Left ventricle myocardium inferior (tissue), 1 donor: ENCODE data around the gene MOXD1. TPM values are rescaled to one million over a fixed set of nuclear protein-coding genes. Genes with fewer than 3 reads are reported as not detected.

ENCODE experiments used
- DNase-seq: peaks from one replicate; pipeline ENCODE4 v3.0.0-alpha.2; 2020
- H3K27ac ChIP-seq: fragments of 200-600 bp; replicated peaks from 2 replicates; pipeline ENCODE4 v1.8.0; 2021
- H3K27me3 ChIP-seq: fragments of 200-600 bp; 2 replicates; pipeline ENCODE4 v1.8.0; 2021; ENCODE audit warnings: low read depth
- H3K36me3 ChIP-seq: fragments of 200-600 bp; 2 replicates; pipeline ENCODE4 v1.8.0; 2021
- H3K4me1 ChIP-seq: fragments of 200-600 bp; 2 replicates; pipeline ENCODE4 v1.8.0; 2021
- H3K4me3 ChIP-seq: fragments of 200-600 bp; 2 replicates; pipeline ENCODE4 v1.8.0; 2021; ENCODE audit warnings: mild to moderate bottlenecking, moderate library complexity
- H3K9me3 ChIP-seq: fragments of 200-600 bp; replicated peaks from 2 replicates; pipeline ENCODE4 v1.8.0; 2021
- CTCF ChIP-seq: fragments of 200-600 bp; IDR thresholded peaks from 2 replicates; pipeline ENCODE4 v1.8.0; 2021; ENCODE audit warnings: antibody characterized with exemption, mild to moderate bottlenecking, borderline replicate concordance
- intact Hi-C: fragments of 100-400 bp; cut with micrococcal nuclease; formaldehyde crosslinking; loops from one replicate; pipeline ENCODE4 v1.11.0; 2022
- total RNA-seq: library from RNA; stranded (reverse); fragmentation: NEBNext Ultra II Directional; extraction: Animal tissue kit (Norgen Biotek cat#: 25700); gene quantifications from one replicate; pipeline ENCODE4 v1.2.1, GENCODE V29; 2021
- donor health status: DM: no; HTN: yes; CAD: no; lungs with severe emphysema.

MOXD1 gene
- total RNA-seq, 1 donor from 2014 or later: 3.4 TPM

DNA sequence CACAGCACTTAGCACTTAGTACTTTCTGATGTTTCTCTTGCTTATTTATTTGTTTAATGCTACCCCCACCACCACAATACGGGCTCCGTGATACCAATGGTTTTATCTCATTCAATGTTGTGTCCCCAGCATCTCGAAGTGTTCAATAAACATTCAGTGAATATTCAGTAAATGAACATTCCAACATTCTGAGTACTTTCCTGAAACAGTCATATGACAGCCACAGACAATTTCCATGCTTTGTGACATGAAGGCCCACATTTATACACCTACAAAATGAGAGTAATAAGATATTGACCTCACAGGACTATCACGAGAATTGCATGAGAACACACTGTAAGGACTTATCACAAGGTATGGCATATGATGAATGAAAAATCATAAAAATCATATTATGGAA, 10.8 kb downstream of the MOXD1 start:
- TF ChIP-seq CTCF: no peak
- Histone ChIP-seq H3K36me3 (no peaks in the 10 kb centered on the region), H3K27me3 (peaks cover 15% of the 10 kb centered on the region), H3K9me3 (peaks cover 15% of the 10 kb centered on the region), H3K4me1 (peaks cover 6% of the 10 kb centered on the region), H3K4me3 (no peak overlapping the region), H3K27ac (no peak overlapping the region)
- no peak for DNase-seq
- intact Hi-C loops: no loop called here

- Histone ChIP-seq H3K4me3 (no peak overlapping the region), H3K9me3 (peaks cover 11% of the 10 kb centered on the region), H3K27ac (no peak overlapping the region), H3K27me3 (peaks cover 15% of the 10 kb centered on the region), H3K36me3 (no peaks in the 10 kb centered on the region), H3K4me1 (peaks cover 6% of the 10 kb centered on the region)
- intact Hi-C loops: no loop called here
- no peak for DNase-seq
- TF ChIP-seq CTCF: no peak
These were observed 11.3 kb downstream of the MOXD1 start for GRCh38 chr6:132390017-132390416.

GRCh38 chr6:132388291-132388690, 13.0 kb downstream of the MOXD1 start:
- intact Hi-C loops: no loop called here
- TF ChIP-seq CTCF: no peak
- Histone ChIP-seq H3K4me1 (peaks cover 6% of the 10 kb centered on the region), H3K27ac (no peak overlapping the region), H3K27me3 (peaks cover 15% of the 10 kb centered on the region), H3K36me3 (no peaks in the 10 kb centered on the region), H3K4me3 (no peak overlapping the region), H3K9me3 (no peaks in the 10 kb centered on the region)
- no peak for DNase-seq

DNA sequence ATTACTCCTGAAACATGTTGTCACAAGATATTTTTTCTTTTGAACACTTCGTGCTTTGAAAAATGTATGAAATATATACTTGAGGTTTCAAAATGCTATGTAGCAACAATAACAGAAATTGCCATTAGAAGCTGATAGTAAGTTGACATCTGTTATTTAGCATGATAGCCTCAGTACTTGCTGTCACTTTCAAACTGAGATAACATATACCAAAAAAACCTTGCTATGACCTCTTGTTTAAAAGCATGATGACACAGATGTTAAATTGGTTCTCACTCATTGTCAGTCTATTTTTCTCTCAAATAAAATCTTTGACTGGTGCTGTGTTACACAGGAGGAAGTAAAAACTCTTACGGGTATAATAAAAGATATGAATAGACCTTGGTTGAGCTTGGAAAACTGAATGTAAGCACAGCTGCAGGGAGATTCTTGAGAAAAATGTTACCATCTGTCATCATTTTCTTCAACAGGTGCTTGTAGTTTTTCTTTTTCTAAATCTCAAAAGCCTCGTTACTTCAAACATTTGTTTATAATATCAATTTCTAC, 18.6 kb downstream of the MOXD1 start:
- Histone ChIP-seq H3K27ac (no peak overlapping the region), H3K27me3 (no peaks in the 10 kb centered on the region), H3K9me3 (peaks cover 11% of the 10 kb centered on the region), H3K4me3 (no peak overlapping the region), H3K36me3 (no peaks in the 10 kb centered on the region), H3K4me1 (no peaks in the 10 kb centered on the region)
- no peak for TF ChIP-seq CTCF
- intact Hi-C loops: no loop called here
- no peak for DNase-seq

DNA sequence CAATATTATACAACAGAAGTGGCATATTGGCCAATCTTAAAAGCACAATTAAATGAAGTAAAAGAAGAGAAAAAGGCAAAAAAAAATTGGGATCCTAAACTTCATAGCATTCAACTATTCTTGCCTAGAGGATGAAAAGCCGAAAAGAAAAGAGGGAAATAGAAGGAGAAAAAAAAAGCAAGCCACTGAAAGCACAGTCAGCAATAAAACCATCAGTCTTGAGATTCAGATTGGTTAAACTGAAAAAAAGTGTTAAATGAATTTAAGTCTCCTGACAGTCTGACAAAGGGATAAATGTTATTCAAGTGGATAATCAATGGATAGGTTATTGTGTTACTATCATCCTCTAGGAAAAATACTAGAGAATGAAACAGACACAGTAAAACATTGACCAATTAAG, 19.9 kb downstream of the MOXD1 start:
- Histone ChIP-seq H3K9me3 (peaks cover 11% of the 10 kb centered on the region), H3K4me1 (no peaks in the 10 kb centered on the region), H3K27me3 (no peaks in the 10 kb centered on the region), H3K36me3 (no peaks in the 10 kb centered on the region), H3K27ac (no peak overlapping the region), H3K4me3 (no peak overlapping the region)
- DNase-seq: no peak
- TF ChIP-seq CTCF: no peak
- intact Hi-C loops: no loop called here
